ENCODE measurements around the gene CUEDC2.

Gene CUEDC2

DNA sequence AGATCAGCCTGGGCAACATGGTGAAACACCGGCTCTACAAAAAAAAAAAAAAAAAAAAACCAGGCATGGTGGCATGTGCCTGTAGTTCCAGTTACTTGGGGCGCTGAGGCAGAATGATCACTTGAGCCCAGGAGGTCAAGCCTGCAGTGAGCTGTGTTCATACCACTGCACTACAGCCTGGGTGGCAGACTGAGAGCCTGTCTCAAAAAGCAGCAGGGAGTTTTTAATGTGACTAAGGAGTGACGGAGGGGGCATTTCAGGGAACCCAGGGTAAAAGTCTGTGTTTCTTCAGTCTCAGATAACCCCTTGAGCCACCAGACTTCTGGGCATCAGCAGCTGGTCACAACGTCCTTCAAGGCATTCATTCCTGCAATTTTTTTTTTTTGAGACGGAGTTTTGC lies 21.1 kb upstream of the CUEDC2 start:
- H3K27me3 ChIP-seq (ENCODE audit: control insufficient read depth, insufficient read depth, low read length): no peaks in the 10 kb centered on the region
- H3K9ac ChIP-seq (ENCODE audit: low read depth, low read length): no peak overlapping the region
- H3K36me3 ChIP-seq (ENCODE audit: control insufficient read depth, insufficient read depth, low read length): peaks cover 25% of the 10 kb centered on the region
- peaks cover 50% of the 10 kb centered on the region for H3K4me1 ChIP-seq (ENCODE audit: control insufficient read depth, insufficient read depth, low read length)
- peak overlapping the region; percentile 28 for H3K27ac ChIP-seq (ENCODE audit: low read depth, low read length)
- no peaks in the 10 kb centered on the region for H3K9me3 ChIP-seq (ENCODE audit: control insufficient read depth, insufficient read depth, low read length)
- H3K4me3 ChIP-seq (ENCODE audit: low read depth, low read length): no peak overlapping the region

DNA sequence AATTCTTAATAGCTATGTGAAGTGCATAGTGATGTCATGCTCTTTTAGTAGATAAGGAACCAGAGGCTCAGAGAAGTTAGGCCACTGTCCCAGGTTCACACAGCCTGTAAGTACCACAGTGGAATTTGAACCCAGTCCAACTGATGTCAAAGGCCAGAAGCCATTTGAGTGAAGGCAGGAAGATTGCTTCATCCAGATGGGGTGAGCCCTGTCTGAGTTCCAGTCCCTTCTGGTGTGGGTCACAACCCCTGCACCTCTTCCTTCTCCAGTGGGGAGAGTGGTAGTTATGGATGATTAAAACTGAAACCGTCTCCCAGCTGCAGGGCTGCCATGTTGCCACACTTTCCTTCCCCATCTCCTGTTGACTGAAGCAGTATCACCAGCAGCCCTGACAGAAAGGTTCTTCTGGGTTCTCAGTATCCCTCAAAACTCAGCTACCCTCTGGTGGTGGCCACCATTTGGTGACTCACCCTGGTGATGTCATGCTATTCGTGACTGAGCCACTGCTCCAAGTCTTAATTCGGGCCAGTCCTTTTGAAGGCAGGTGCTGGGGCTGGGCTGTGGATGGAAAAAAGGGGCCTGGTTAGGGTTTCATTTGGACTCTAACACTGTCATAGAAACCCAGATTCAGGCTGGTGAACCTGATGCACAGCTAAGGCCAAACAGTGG lies 20.4 kb upstream of the CUEDC2 start:
- Histone ChIP-seq H3K9ac (ENCODE audit: low read depth, low read length) (no peak overlapping the region), H3K27ac (ENCODE audit: low read depth, low read length) (no peak overlapping the region), H3K9me3 (ENCODE audit: control insufficient read depth, insufficient read depth, low read length) (no peaks in the 10 kb centered on the region), H3K27me3 (ENCODE audit: control insufficient read depth, insufficient read depth, low read length) (no peaks in the 10 kb centered on the region), H3K4me3 (ENCODE audit: low read depth, low read length) (no peak overlapping the region), H3K4me1 (ENCODE audit: control insufficient read depth, insufficient read depth, low read length) (peaks cover 50% of the 10 kb centered on the region), H3K36me3 (ENCODE audit: control insufficient read depth, insufficient read depth, low read length) (peaks cover 25% of the 10 kb centered on the region)

DNA sequence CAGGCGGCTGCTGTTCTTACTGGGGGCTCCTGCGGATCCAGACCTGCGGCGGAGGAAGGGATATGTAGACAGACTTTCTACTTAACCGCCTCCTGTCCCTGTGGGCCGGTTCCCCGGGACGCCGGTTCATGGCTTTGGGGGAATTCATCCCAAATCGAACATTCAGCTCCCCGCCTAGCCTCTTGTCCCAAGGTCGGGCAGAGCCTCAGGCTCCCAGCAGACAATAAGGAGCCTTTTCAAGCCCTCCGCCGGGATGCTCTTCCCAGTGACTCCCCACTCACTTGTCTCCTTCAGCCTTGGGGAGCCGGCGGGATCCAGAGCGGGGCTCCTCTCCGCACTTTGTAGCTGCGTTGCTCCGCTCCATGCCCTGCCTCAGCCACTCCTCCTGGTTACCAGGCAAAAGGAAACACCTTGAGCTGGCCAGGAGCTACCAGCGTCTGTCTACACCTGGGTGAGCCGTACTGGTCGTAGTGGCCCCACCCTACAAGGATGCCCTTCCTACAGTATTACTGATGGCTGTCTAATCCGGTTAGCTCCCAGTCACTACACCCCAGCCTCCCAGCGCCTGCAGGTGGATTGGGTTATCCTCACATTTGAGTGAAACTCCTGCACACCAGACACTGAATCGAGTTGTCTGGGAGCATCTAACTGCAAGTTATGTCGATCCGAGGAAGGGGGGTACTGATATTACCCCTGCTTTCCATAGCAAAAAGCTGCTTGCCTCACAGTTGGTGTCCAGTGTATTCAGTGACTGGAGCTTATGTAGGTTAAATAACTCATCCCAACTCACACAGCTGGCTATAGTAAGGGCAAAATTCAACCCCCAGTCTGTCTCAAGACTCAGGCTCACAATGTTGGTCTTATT lies 19.0 kb upstream of the CUEDC2 start, which contains the start of gene C10orf95:
TSS of gene C10orf95 (minus strand) at position 439 of the 865 bp plus-strand sequence. CDS start 450 bp downstream, outside the sequence.
- Histone ChIP-seq H3K27me3 (ENCODE audit: control insufficient read depth, insufficient read depth, low read length) (no peaks in the 10 kb centered on the region), H3K27ac (ENCODE audit: low read depth, low read length) (peak within 1 kb of the TSS; percentile 60), H3K9ac (ENCODE audit: low read depth, low read length) (peak within 1 kb of the TSS; percentile 65), H3K4me3 (ENCODE audit: low read depth, low read length) (peak within 1 kb of the TSS; percentile 88), H3K36me3 (ENCODE audit: control insufficient read depth, insufficient read depth, low read length) (peaks cover 22% of the 10 kb centered on the region), H3K9me3 (ENCODE audit: control insufficient read depth, insufficient read depth, low read length) (no peaks in the 10 kb centered on the region), H3K4me1 (ENCODE audit: control insufficient read depth, insufficient read depth, low read length) (peaks cover 47% of the 10 kb centered on the region)

DNA sequence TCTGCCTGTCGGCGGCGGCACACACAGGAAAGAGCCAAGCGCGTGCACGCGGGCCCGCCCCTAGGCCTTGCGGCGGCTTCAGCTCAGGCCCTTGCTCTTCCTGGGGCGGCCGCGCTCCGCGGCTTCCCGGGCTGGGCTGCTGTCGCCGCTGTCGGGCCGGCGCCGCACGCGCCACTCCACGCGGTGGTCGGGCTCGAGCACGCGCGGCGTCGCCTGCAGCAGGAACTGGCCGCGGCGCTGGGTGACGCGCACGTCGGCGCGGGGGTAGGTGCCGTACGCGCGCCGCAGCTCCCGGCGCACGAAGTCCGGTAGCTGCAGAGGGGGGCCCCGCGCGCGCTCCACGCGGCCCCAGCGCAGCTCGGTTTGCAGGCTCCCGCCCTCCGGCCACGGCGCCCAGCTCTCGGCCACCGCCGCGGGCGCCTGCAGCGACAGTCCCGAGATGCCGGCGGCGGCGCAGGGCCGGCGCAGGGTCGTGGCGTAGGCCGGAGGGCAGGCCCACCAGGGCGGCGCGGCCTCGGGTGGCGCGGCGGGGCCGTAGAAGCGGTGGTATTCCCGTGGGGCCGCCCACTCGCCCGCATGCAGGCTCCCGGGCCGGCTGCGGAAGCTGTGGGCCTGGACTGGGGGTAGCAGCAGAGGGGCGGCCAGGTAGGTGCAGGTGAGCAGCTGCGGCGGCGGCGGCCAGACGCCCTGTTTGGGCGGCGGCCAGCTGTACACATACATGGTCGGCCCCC lies 18.2 kb upstream of the CUEDC2 start:
- H3K27ac ChIP-seq (ENCODE audit: low read depth, low read length): peak overlapping the region; percentile 60
- H3K4me3 ChIP-seq (ENCODE audit: low read depth, low read length): peak overlapping the region; percentile 88
- no peaks in the 10 kb centered on the region for H3K27me3 ChIP-seq (ENCODE audit: control insufficient read depth, insufficient read depth, low read length)
- peaks cover 14% of the 10 kb centered on the region for H3K36me3 ChIP-seq (ENCODE audit: control insufficient read depth, insufficient read depth, low read length)
- H3K9ac ChIP-seq (ENCODE audit: low read depth, low read length): peak overlapping the region; percentile 65
- H3K9me3 ChIP-seq (ENCODE audit: control insufficient read depth, insufficient read depth, low read length): no peaks in the 10 kb centered on the region
- H3K4me1 ChIP-seq (ENCODE audit: control insufficient read depth, insufficient read depth, low read length): peaks cover 39% of the 10 kb centered on the region

DNA sequence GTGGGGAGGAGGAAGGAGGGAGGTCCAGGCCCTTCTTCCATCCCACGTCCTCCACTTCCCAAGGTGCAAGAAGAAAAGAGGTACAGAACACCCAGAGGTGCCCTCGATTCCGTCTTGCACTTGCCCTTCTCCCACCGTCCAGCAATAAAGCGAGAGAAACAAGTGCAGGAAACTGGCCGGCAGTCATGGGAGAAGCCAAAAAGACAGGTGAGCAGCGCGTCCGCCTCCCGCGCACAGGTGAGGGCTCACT lies 17.7 kb upstream of the CUEDC2 start:
- H3K36me3 ChIP-seq (ENCODE audit: control insufficient read depth, insufficient read depth, low read length): peaks cover 10% of the 10 kb centered on the region
- peak overlapping the region; percentile 65 for H3K9ac ChIP-seq (ENCODE audit: low read depth, low read length)
- peak overlapping the region; percentile 88 for H3K4me3 ChIP-seq (ENCODE audit: low read depth, low read length)
- H3K27ac ChIP-seq (ENCODE audit: low read depth, low read length): peak overlapping the region; percentile 60
- H3K4me1 ChIP-seq (ENCODE audit: control insufficient read depth, insufficient read depth, low read length): peaks cover 35% of the 10 kb centered on the region
- H3K27me3 ChIP-seq (ENCODE audit: control insufficient read depth, insufficient read depth, low read length): no peaks in the 10 kb centered on the region
- no peaks in the 10 kb centered on the region for H3K9me3 ChIP-seq (ENCODE audit: control insufficient read depth, insufficient read depth, low read length)

DNA sequence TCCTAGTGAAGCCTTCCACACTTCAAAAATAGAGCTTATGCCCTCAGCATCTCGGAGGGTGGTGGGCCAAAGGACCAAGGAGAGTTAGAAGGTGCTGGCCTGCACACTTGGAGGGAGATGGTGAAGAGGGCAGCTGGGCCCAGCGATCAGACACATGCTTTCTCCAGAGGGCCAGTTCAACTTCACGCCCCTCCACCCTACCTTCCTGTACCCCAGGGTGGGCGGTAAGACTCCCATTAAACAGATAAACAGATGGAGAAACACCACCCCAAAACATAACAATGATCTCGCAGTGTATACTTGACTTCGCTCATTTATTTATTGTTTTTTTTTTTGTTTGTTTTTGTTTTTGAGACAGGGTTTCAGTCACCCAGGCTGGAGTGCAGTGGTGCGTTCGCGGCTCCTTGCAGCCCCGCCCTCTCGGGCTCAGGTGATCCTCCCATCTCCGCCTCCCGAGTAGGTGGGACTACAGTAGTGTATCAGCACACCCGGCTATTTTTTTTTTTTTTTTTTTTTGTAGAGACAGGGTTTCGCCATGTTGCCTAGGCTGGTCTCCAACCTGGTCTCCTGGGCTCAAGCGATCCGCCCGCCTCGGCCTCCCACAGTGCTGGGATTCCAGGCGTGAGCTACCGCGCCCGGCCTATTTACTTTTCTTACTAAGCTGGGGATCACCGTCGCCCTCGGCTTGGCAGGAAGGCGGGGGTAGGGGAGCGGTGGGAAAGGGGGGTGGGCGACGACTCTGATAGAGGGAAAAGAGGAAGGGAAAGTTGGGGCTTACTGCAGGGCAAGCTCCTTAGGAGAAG lies 17.1 kb upstream of the CUEDC2 start:
- Histone ChIP-seq H3K27ac (ENCODE audit: low read depth, low read length) (peak overlapping the region; percentile 60), H3K36me3 (ENCODE audit: control insufficient read depth, insufficient read depth, low read length) (peaks cover 10% of the 10 kb centered on the region), H3K9ac (ENCODE audit: low read depth, low read length) (peak overlapping the region; percentile 65), H3K9me3 (ENCODE audit: control insufficient read depth, insufficient read depth, low read length) (no peaks in the 10 kb centered on the region), H3K4me1 (ENCODE audit: control insufficient read depth, insufficient read depth, low read length) (peaks cover 32% of the 10 kb centered on the region), H3K4me3 (ENCODE audit: low read depth, low read length) (peak overlapping the region; percentile 88), H3K27me3 (ENCODE audit: control insufficient read depth, insufficient read depth, low read length) (no peaks in the 10 kb centered on the region)

DNA sequence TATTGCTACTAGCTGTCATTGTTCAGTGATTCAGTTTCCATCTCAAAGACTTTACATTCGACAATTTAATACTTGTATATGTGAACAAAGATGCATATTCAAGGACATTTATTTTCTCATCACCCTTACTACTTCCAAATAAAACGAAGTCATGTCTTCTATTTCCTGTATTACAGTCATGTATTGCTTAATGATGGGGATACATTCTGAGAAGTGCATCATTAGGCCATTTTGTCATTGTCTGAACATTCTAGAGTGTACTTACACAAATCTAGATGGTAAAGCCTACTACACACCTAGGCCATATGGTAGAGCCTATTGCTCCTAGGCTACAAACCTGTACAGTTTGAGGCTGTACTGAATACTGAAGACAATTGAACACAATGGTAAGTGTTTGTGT lies 12.5 kb upstream of the CUEDC2 start:
- Histone ChIP-seq H3K27ac (ENCODE audit: low read depth, low read length) (no peak overlapping the region), H3K9me3 (ENCODE audit: control insufficient read depth, insufficient read depth, low read length) (no peaks in the 10 kb centered on the region), H3K4me1 (ENCODE audit: control insufficient read depth, insufficient read depth, low read length) (peaks cover 5% of the 10 kb centered on the region; the same call in 1 of the 2 replicates), H3K9ac (ENCODE audit: low read depth, low read length) (no peak overlapping the region), H3K4me3 (ENCODE audit: low read depth, low read length) (no peak overlapping the region), H3K36me3 (ENCODE audit: control insufficient read depth, insufficient read depth, low read length) (no peaks in the 10 kb centered on the region), H3K27me3 (ENCODE audit: control insufficient read depth, insufficient read depth, low read length) (no peaks in the 10 kb centered on the region)

DNA sequence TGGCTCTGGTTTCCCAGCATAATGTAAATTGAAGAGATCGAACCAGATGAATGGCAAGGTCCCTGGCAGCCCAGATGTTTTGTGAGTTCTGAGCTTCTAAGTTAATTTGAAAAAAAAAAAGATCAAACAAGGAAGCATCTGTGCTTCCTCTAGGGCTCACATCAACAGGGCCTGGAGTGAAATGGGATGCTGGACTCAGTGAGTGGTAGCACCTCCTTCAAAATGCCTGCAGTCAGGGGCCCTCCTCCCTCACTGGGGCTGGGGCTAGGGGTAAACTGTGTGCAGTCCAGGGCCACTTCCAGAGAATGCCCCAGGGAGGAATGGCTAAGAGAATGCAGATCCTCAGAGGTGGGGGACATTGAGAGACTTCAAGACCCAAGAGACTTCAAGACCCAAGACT lies 6.0 kb upstream of the CUEDC2 start:
- Histone ChIP-seq H3K4me3 (ENCODE audit: low read depth, low read length) (no peak overlapping the region), H3K9ac (ENCODE audit: low read depth, low read length) (no peak overlapping the region), H3K27ac (ENCODE audit: low read depth, low read length) (no peak overlapping the region), H3K36me3 (ENCODE audit: control insufficient read depth, insufficient read depth, low read length) (no peaks in the 10 kb centered on the region), H3K27me3 (ENCODE audit: control insufficient read depth, insufficient read depth, low read length) (peaks cover 39% of the 10 kb centered on the region), H3K9me3 (ENCODE audit: control insufficient read depth, insufficient read depth, low read length) (no peaks in the 10 kb centered on the region), H3K4me1 (ENCODE audit: control insufficient read depth, insufficient read depth, low read length) (peaks cover 12% of the 10 kb centered on the region)

DNA sequence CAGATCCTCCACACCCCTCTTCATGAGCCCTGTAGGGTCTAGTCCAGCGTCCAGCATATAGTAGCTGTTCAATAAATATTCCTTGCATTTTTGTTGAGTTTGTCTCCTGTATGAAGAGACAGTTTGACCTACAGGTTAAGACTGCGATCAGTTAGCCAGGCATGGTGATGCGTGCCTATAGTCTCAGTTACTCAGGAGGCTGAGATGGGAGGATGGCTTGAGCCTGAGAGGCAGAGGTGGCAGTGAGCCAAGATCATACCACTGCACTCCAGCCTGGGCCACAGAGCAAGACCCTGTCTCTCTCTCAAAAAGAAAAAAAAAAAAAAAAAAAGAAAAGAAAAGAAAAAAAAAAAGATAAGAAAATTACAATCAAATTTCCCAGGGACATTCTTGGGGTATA lies 5.1 kb upstream of the CUEDC2 start:
- Histone ChIP-seq H3K4me1 (ENCODE audit: control insufficient read depth, insufficient read depth, low read length) (peaks cover 12% of the 10 kb centered on the region), H3K27ac (ENCODE audit: low read depth, low read length) (no peak overlapping the region), H3K36me3 (ENCODE audit: control insufficient read depth, insufficient read depth, low read length) (no peaks in the 10 kb centered on the region), H3K9me3 (ENCODE audit: control insufficient read depth, insufficient read depth, low read length) (no peaks in the 10 kb centered on the region), H3K4me3 (ENCODE audit: low read depth, low read length) (no peak overlapping the region), H3K27me3 (ENCODE audit: control insufficient read depth, insufficient read depth, low read length) (peaks cover 44% of the 10 kb centered on the region), H3K9ac (ENCODE audit: low read depth, low read length) (no peak overlapping the region)

DNA sequence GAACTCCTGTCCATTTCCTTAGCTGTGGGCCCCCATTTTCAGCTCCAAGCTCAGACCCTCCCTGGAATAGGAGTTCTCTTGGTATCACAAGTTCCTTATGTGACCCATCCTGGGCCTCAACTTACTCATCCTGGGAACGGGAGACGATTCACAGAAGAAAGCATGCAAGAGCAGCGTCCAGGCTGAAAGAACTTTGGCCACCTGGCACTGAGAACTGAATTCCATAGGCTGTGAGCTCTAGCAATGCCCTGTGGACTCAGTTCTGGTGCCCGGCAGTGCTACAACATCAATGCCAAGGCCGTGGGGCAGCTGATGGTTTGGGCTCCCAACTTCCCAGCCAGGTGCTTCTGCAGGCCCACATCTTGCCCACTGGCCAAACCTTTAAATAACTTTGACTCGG lies 3.9 kb upstream of the CUEDC2 start:
- H3K9ac ChIP-seq (ENCODE audit: low read depth, low read length): no peak overlapping the region
- no peaks in the 10 kb centered on the region for H3K9me3 ChIP-seq (ENCODE audit: control insufficient read depth, insufficient read depth, low read length)
- H3K27me3 ChIP-seq (ENCODE audit: control insufficient read depth, insufficient read depth, low read length): peaks cover 44% of the 10 kb centered on the region
- H3K4me3 ChIP-seq (ENCODE audit: low read depth, low read length): no peak overlapping the region
- H3K36me3 ChIP-seq (ENCODE audit: control insufficient read depth, insufficient read depth, low read length): no peaks in the 10 kb centered on the region
- H3K4me1 ChIP-seq (ENCODE audit: control insufficient read depth, insufficient read depth, low read length): peaks cover 16% of the 10 kb centered on the region
- no peak overlapping the region for H3K27ac ChIP-seq (ENCODE audit: low read depth, low read length)

Measured in HUES48 (cell line).